SK-N-SH (cell line): Measurements from ENCODE around the gene HSD17B1.

Experiments used
- RFX5 ChIP-seq: IDR thresholded peaks from 2 replicates; pipeline ENCODE4 v1.6.1; 2012; ENCODE audit warnings: mild to moderate bottlenecking, improper control_type of control experiment, low read length
- YY1 ChIP-seq: IDR thresholded peaks from 2 replicates; pipeline ENCODE4 v1.4.0; 2012; ENCODE audit warnings: low read depth, mild to moderate bottlenecking

DNA sequence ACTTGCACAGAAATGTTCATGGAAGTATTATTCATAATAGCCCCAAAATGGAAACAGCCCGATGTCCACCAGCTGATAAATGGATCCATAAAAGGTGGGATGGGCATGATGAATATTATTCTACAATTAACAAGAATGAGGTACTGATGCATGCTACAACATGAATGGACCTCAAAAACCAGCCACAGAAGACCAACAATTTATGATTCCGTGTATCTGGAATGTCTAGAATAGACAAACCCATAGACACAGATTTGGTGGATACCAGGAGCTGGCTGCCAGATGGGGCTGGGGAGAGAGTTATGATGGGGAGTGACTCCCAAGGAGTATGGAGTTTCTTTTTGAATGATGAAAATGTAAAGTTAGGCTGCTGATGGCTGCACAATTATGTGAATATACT lies 27.5 kb upstream of the HSD17B1 start:
- no peak for TF ChIP-seq YY1
- no peak for TF ChIP-seq RFX5
